Measurements from ENCODE around the gene CALHM6.

DNA sequence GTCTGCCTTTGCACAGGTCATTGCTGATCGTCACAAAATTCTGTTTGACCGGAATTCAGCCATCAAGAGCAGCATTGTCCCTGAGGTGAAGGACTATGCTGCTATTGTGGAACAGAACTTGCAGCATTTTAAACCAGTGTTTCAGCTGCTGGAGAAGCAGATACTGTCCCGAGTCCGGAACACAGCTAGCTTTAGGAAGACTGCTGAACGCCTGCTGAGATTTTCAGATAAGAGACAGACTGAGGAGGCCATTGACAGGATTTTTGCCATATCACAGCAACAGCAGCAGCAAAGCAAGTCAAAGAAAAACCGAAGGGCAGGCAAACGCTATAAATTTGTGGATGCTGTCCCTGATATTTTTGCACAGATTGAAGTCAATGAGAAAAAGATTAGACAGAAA lies 24.6 kb upstream of the CALHM6 start:
- TF ChIP-seq POLR2A (IDR thresholded peaks at IDR 0.05; ENCODE audit: low read depth, low read length) (no peak), POLR2AphosphoS5 (IDR thresholded peaks at IDR 0.05; ENCODE audit: low read length) (no peak), POU2F2 (IDR thresholded peaks at IDR 0.05; ENCODE audit: borderline replicate concordance, low read depth, low read length) (no peak), SMC3 (IDR thresholded peaks at IDR 0.05; ENCODE audit: borderline replicate concordance, low read length) (no peak)
- TF ChIP-seq, protein P1, sequence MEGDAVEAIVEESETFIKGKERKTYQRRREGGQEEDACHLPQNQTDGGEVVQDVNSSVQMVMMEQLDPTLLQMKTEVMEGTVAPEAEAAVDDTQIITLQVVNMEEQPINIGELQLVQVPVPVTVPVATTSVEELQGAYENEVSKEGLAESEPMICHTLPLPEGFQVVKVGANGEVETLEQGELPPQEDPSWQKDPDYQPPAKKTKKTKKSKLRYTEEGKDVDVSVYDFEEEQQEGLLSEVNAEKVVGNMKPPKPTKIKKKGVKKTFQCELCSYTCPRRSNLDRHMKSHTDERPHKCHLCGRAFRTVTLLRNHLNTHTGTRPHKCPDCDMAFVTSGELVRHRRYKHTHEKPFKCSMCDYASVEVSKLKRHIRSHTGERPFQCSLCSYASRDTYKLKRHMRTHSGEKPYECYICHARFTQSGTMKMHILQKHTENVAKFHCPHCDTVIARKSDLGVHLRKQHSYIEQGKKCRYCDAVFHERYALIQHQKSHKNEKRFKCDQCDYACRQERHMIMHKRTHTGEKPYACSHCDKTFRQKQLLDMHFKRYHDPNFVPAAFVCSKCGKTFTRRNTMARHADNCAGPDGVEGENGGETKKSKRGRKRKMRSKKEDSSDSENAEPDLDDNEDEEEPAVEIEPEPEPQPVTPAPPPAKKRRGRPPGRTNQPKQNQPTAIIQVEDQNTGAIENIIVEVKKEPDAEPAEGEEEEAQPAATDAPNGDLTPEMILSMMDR (IDR thresholded peaks at IDR 0.05 in 2 of 3, conservative IDR thresholded peaks at IDR 0.05 in 1 of 3; ENCODE audit: control insufficient read depth in 2 of 3, extremely low read depth in 1 of 3, insufficient read depth in 1 of 3, low read depth in 3 of 3, low read length in 3 of 3), result no peak
- TF ChIP-seq, protein P2, sequence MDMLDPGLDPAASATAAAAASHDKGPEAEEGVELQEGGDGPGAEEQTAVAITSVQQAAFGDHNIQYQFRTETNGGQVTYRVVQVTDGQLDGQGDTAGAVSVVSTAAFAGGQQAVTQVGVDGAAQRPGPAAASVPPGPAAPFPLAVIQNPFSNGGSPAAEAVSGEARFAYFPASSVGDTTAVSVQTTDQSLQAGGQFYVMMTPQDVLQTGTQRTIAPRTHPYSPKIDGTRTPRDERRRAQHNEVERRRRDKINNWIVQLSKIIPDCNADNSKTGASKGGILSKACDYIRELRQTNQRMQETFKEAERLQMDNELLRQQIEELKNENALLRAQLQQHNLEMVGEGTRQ (IDR thresholded peaks at IDR 0.05; ENCODE audit: borderline replicate concordance, low read depth, low read length), result no peak
- TF ChIP-seq, protein P3, sequence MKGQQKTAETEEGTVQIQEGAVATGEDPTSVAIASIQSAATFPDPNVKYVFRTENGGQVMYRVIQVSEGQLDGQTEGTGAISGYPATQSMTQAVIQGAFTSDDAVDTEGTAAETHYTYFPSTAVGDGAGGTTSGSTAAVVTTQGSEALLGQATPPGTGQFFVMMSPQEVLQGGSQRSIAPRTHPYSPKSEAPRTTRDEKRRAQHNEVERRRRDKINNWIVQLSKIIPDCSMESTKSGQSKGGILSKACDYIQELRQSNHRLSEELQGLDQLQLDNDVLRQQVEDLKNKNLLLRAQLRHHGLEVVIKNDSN (IDR thresholded peaks at IDR 0.05; ENCODE audit: borderline replicate concordance, extremely low read length, insufficient read depth, low read depth, low read length), result no peak

Data from GM12878 (cell line).